Measurements from ENCODE around the gene NUBPL. TPM values are rescaled to one million over a fixed set of nuclear protein-coding genes. Genes with fewer than 3 reads are reported as not detected.

NUBPL gene
- polyA plus RNA-seq, 1 donor (not counting 4 experiments of a cell fraction or from before 2014, with no cell fraction given): 18.8 TPM

GRCh38 chr14:31660191-31660590 is 99.0 kb downstream of the NUBPL start:
- H3K4me3 ChIP-seq (ENCODE audit: control insufficient read depth in 2 of 3, extremely low read depth in 1 of 3, insufficient read depth in 2 of 3, low read depth in 1 of 3, low read length in 3 of 3): no peak overlapping the region
- TF ChIP-seq EZH2 (IDR thresholded peaks at IDR 0.05; ENCODE audit: low read length): no peak
- TF ChIP-seq CTCF (optimal IDR thresholded peaks at IDR 0.05 in 1 of 3, IDR thresholded peaks at IDR 0.05 in 1 of 3, conservative IDR thresholded peaks at IDR 0.05 in 1 of 3; ENCODE audit: extremely low read depth in 1 of 3, insufficient read depth in 2 of 3, low read length in 3 of 3): no peak
- no peak overlapping the region for H3K4me2 ChIP-seq (ENCODE audit: control insufficient read depth, extremely low read depth, insufficient read depth, low read depth, low read length)
- H3K4me1 ChIP-seq (ENCODE audit: control insufficient read depth, extremely low read depth, insufficient read depth, low read length): no peaks in the 10 kb centered on the region
- H3K9ac ChIP-seq (ENCODE audit: control insufficient read depth, extremely low read depth, insufficient read depth, low read length): no peak overlapping the region
- FAIRE-seq (no peak), DNase-seq (ENCODE audit: low read depth, low spot score) (no peak)
- H3K9me1 ChIP-seq (ENCODE audit: control insufficient read depth, extremely low read depth, insufficient read depth, low read length): no peaks in the 10 kb centered on the region
- no peak overlapping the region for H3K27ac ChIP-seq (ENCODE audit: control insufficient read depth, insufficient read depth, low read length)
- no peaks in the 10 kb centered on the region for H3K79me2 ChIP-seq (ENCODE audit: control insufficient read depth, insufficient read depth, low read length)
- no peaks in the 10 kb centered on the region for H3K9me3 ChIP-seq (ENCODE audit: control insufficient read depth, low read depth, low read length)
- H2AFZ ChIP-seq (ENCODE audit: control insufficient read depth, low read length): no peak overlapping the region
- no peaks in the 10 kb centered on the region for H4K20me1 ChIP-seq (ENCODE audit: control insufficient read depth, extremely low read depth, insufficient read depth, low read length)
- no peaks in the 10 kb centered on the region for H3K36me3 ChIP-seq (ENCODE audit: control insufficient read depth in 2 of 2, extremely low read depth in 1 of 2, insufficient read depth in 2 of 2, low read length in 2 of 2)
- H3K27me3 ChIP-seq (ENCODE audit: control insufficient read depth, extremely low read depth, insufficient read depth, low read length): no peaks in the 10 kb centered on the region
- dilution Hi-C loops (cut with MboI; ENCODE audit: extremely low pct_ligation_motif_present, low sequenced_read_pairs): no loop called here

GRCh38 chr14:31660728-31661127 is 99.5 kb downstream of the NUBPL start:
- Histone ChIP-seq H2AFZ (ENCODE audit: control insufficient read depth, low read length) (no peak overlapping the region), H3K4me1 (ENCODE audit: control insufficient read depth, extremely low read depth, insufficient read depth, low read length) (no peaks in the 10 kb centered on the region), H3K4me2 (ENCODE audit: control insufficient read depth, extremely low read depth, insufficient read depth, low read depth, low read length) (no peak overlapping the region), H3K79me2 (ENCODE audit: control insufficient read depth, insufficient read depth, low read length) (no peaks in the 10 kb centered on the region), H3K27ac (ENCODE audit: control insufficient read depth, insufficient read depth, low read length) (no peak overlapping the region), H3K9me1 (ENCODE audit: control insufficient read depth, extremely low read depth, insufficient read depth, low read length) (no peaks in the 10 kb centered on the region), H3K9ac (ENCODE audit: control insufficient read depth, extremely low read depth, insufficient read depth, low read length) (no peak overlapping the region), H3K27me3 (ENCODE audit: control insufficient read depth, extremely low read depth, insufficient read depth, low read length) (no peaks in the 10 kb centered on the region), H3K9me3 (ENCODE audit: control insufficient read depth, low read depth, low read length) (no peaks in the 10 kb centered on the region), H3K4me3 (ENCODE audit: control insufficient read depth in 2 of 3, extremely low read depth in 1 of 3, insufficient read depth in 2 of 3, low read depth in 1 of 3, low read length in 3 of 3) (no peak overlapping the region), H4K20me1 (ENCODE audit: control insufficient read depth, extremely low read depth, insufficient read depth, low read length) (no peaks in the 10 kb centered on the region), H3K36me3 (ENCODE audit: control insufficient read depth in 2 of 2, extremely low read depth in 1 of 2, insufficient read depth in 2 of 2, low read length in 2 of 2) (no peaks in the 10 kb centered on the region)
- dilution Hi-C loops (cut with MboI; ENCODE audit: extremely low pct_ligation_motif_present, low sequenced_read_pairs): no loop called here
- DNase-seq (ENCODE audit: low read depth, low spot score): no peak
- no peak for FAIRE-seq
- TF ChIP-seq CTCF (optimal IDR thresholded peaks at IDR 0.05 in 1 of 3, IDR thresholded peaks at IDR 0.05 in 1 of 3, conservative IDR thresholded peaks at IDR 0.05 in 1 of 3; ENCODE audit: extremely low read depth in 1 of 3, insufficient read depth in 2 of 3, low read length in 3 of 3) (no peak), EZH2 (IDR thresholded peaks at IDR 0.05; ENCODE audit: low read length) (no peak)
